IMR-90 (cell line): ENCODE measurements around the gene UTRN. TPM values are rescaled to one million over a fixed set of nuclear protein-coding genes. Genes with fewer than 3 reads are reported as not detected.

Source experiments
- ATAC-seq: fragments of 200-7000 bp; cut with Tn5 transposase; 2 replicates; pipeline ENCODE4 v1.9.1; 2020; ENCODE audit warnings: low read depth, mild to moderate bottlenecking, moderate library complexity
- BruUV-seq: library from RNA; stranded (reverse); fragments of 400-500 nt; replicated peaks from 2 replicates; lab custom pipeline; 2021; lab: Mats Ljungman, UMichigan
- CTCF ChIA-PET: fragments of 300-600 bp; formaldehyde crosslinking; extraction: SDS; loops from one replicate; lab custom pipeline; 2021; ENCODE audit warnings: antibody characterized with exemption; lab: Yijun Ruan, JAX
- POLR2A ChIA-PET: fragments of 300-600 bp; sonication (Branson Sonifier 250); formaldehyde crosslinking; loops from one replicate; lab custom pipeline; 2022; ENCODE audit warnings: antibody characterized with exemption; ENCODE audit not compliant: unreplicated experiment; lab: Charles Lee
- DNase-seq: peaks from one replicate; pipeline ENCODE4 v3.0.0; 2013
- H2AFZ ChIP-seq: replicated peaks from 2 replicates; pipeline ENCODE3; 2013; ENCODE audit warnings: low read length, mild to moderate bottlenecking; ENCODE audit not compliant: poor library complexity
- H2AK5ac ChIP-seq: 2 replicates; pipeline ENCODE4 v1.6.1; 2013; ENCODE audit warnings: low read depth, low read length, inconsistent platforms
- H2AK9ac ChIP-seq: replicated peaks from 2 replicates; pipeline ENCODE3; 2013; ENCODE audit warnings: mild to moderate bottlenecking, low read depth, low read length, moderate library complexity; ENCODE audit not compliant: poor library complexity
- H2BK120ac ChIP-seq: 2 replicates; pipeline ENCODE4 v1.6.1; 2013; ENCODE audit warnings: low read depth, low read length, inconsistent platforms
- H2BK15ac ChIP-seq: 3 replicates; pipeline ENCODE4 v1.6.1; 2013; ENCODE audit warnings: low read depth, low read length, inconsistent platforms
- H2BK20ac ChIP-seq: 2 replicates; pipeline ENCODE4 v1.6.1; 2013; ENCODE audit warnings: low read depth, mild to moderate bottlenecking, inconsistent platforms, low read length, moderate library complexity
- H2BK5ac ChIP-seq: 2 replicates; pipeline ENCODE4 v1.6.1; 2013; ENCODE audit warnings: mild to moderate bottlenecking, low read depth, low read length, inconsistent platforms; ENCODE audit not compliant: poor library complexity, severe bottlenecking
- H3K14ac ChIP-seq: replicated peaks from 2 replicates; pipeline ENCODE4 v1.6.1; 2013; ENCODE audit warnings: low read depth, low read length, inconsistent platforms
- H3K18ac ChIP-seq: 2 replicates; pipeline ENCODE4 v1.6.1; 2013; ENCODE audit warnings: low read depth, low read length, control low read depth
- H3K23ac ChIP-seq: 2 replicates; pipeline ENCODE4 v1.6.1; 2013; ENCODE audit warnings: low read depth, low read length, inconsistent platforms
- H3K27ac ChIP-seq: 2 replicates; pipeline ENCODE4 v1.5.1; 2013; ENCODE audit warnings: mild to moderate bottlenecking, control low read depth, low read length; ENCODE audit not compliant: insufficient read depth
- H3K27me3 ChIP-seq: 2 replicates; pipeline ENCODE4 v1.6.1; 2013; ENCODE audit warnings: low read length; ENCODE audit not compliant: control insufficient read depth, insufficient read depth
- H3K36me3 ChIP-seq: 2 replicates; pipeline ENCODE4 v1.6.1; 2013; ENCODE audit warnings: low read length, mixed read lengths; ENCODE audit not compliant: control insufficient read depth, insufficient read depth
- H3K4ac ChIP-seq: 2 replicates; pipeline ENCODE4 v1.6.1; 2013; ENCODE audit warnings: low read depth, low read length, inconsistent platforms
- H3K4me1 ChIP-seq: 2 replicates; pipeline ENCODE4 v1.6.1; 2013; ENCODE audit warnings: low read length, mixed read lengths; ENCODE audit not compliant: control insufficient read depth, insufficient read depth
- H3K4me2 ChIP-seq: 2 replicates; pipeline ENCODE4 v1.6.1; 2013; ENCODE audit warnings: low read depth, mild to moderate bottlenecking, control low read depth, low read length, moderate library complexity
- H3K4me3 ChIP-seq: 2 replicates; pipeline ENCODE4 v1.5.1; 2013; ENCODE audit warnings: low read depth, mild to moderate bottlenecking, control low read depth, low read length, moderate library complexity; ENCODE audit not compliant: insufficient read depth
- H3K56ac ChIP-seq: 2 replicates; pipeline ENCODE4 v1.6.1; 2013; ENCODE audit warnings: low read length, inconsistent platforms; ENCODE audit not compliant: insufficient read depth; ENCODE audit errors: extremely low read depth
- H3K79me1 ChIP-seq, 2 experiments: 2 replicates each; pipeline ENCODE4 v1.6.1; 2013; ENCODE audit warnings: low read length in 2 of 2, inconsistent platforms in 1 of 2, low read depth in 1 of 2
- H3K9ac ChIP-seq: 2 replicates; pipeline ENCODE4 v1.6.1; 2013; ENCODE audit warnings: low read depth, low read length, control low read depth
- H3K9me1 ChIP-seq: 2 replicates; pipeline ENCODE4 v1.6.1; 2013; ENCODE audit warnings: low read length, inconsistent platforms; ENCODE audit not compliant: insufficient read depth
- H3K9me3 ChIP-seq: 2 replicates; pipeline ENCODE4 v1.6.1; 2013; ENCODE audit warnings: low read length; ENCODE audit not compliant: control insufficient read depth, insufficient read depth
- H4K20me1 ChIP-seq: 2 replicates; pipeline ENCODE4 v1.6.1; 2013; ENCODE audit warnings: low read length, inconsistent platforms; ENCODE audit not compliant: insufficient read depth
- H4K5ac ChIP-seq: 2 replicates; pipeline ENCODE4 v1.6.1; 2013; ENCODE audit warnings: mild to moderate bottlenecking, low read depth, low read length, control low read depth
- H4K8ac ChIP-seq, 2 experiments: 2 replicates each; pipeline ENCODE4 v1.6.1; 2013; ENCODE audit warnings: low read depth in 2 of 2, low read length in 2 of 2, control low read depth in 1 of 2, inconsistent platforms in 1 of 2
- H4K91ac ChIP-seq: 2 replicates; pipeline ENCODE4 v1.6.1; 2013; ENCODE audit warnings: low read depth, low read length, inconsistent platforms; ENCODE audit not compliant: insufficient read depth
- CEBPB ChIP-seq: IDR thresholded peaks from 2 replicates; pipeline ENCODE4 v1.6.1; 2012; ENCODE audit warnings: low read depth, low read length, improper control_type of control experiment
- MAFK ChIP-seq: IDR thresholded peaks from 2 replicates; pipeline ENCODE4 v1.6.1; 2012; ENCODE audit warnings: low read depth, low read length, improper control_type of control experiment
- WGBS, 2 experiments: methylation state at CpG; one replicate each; pipeline versions ENCODE4 v1.1.5 to v1.1.7; 2013; ENCODE audit warnings: missing lambda C conversion rate in 2 of 2; ENCODE audit not compliant: insufficient read length in 1 of 2; ENCODE audit errors: extremely low coverage in 2 of 2; 5-methylcytosine and 5-hydroxymethylcytosine counted together
- dilution Hi-C: fragments of 300-500 bp; cut with HindIII; formaldehyde crosslinking; loops from one replicate; pipeline ENCODE4 v1.14.3; 2018; ENCODE audit warnings: low sequenced_read_pairs; ENCODE audit not compliant: unreplicated experiment
- in situ Hi-C: fragments of 300-500 bp; cut with MboI; formaldehyde crosslinking; loops from 3 replicates; pipeline ENCODE4 v1.14.3; 2019; ENCODE audit warnings: low sequenced_read_pairs, inconsistent platforms, mixed read lengths
- intact Hi-C: fragments of 100-400 bp; cut with micrococcal nuclease; formaldehyde crosslinking; loops from 2 replicates; pipeline ENCODE4 v1.10.0; 2022
- polyA plus RNA-seq, 3 experiments: library from polyadenylated mRNA; depleted of rRNA; stranded (reverse); fragments of >200 nt; gene quantifications; 2 replicates each; pipeline ENCODE4 v1.2.3, GENCODE V29; 2012; ENCODE audit warnings: low replicate concordance in 1 of 3
- total RNA-seq: library from RNA; depleted of rRNA; stranded (reverse); fragments of >200 nt; gene quantifications from 2 replicates; pipeline ENCODE4 v1.2.3, GENCODE V29; 2012

The UTRN gene
- total and polyA plus RNA-seq, 2 of the 4 experiments (the other 2 are of a cell fraction), result 17.3 to 83.5 TPM

- Histone ChIP-seq H2BK120ac (peak overlapping the region; percentile 43), H3K23ac (peak overlapping the region; percentile 48; the same call in 1 of the 2 replicates), H3K4me3 (no peak overlapping the region), H2BK20ac (peak overlapping the region; percentile 52), H4K91ac (peak overlapping the region; percentile 64), H4K5ac (peak overlapping the region; percentile 54; the same call in 1 of the 2 replicates), H3K79me1 (no peaks in the 10 kb centered on the region), H2BK15ac (peak overlapping the region; percentile 4; the same call in 2 of the 3 replicates), H3K4ac (peak overlapping the region; percentile 27), H2AFZ (peak overlapping the region; percentile 73), H3K56ac (no peak overlapping the region), H2AK9ac (no peak overlapping the region), H3K18ac (no peak overlapping the region), H2AK5ac (no peak overlapping the region), H2BK5ac (peak overlapping the region; percentile 6), H3K4me1 (peaks cover 11% of the 10 kb centered on the region), H3K9ac (peak overlapping the region; percentile 16; the same call in 1 of the 2 replicates), H3K27ac (peak overlapping the region; percentile 43), H3K27me3 (no peaks in the 10 kb centered on the region), H4K20me1 (no peaks in the 10 kb centered on the region), H3K9me3 (0 out of 2 replicates have a peak, but pooled peaks cover 2% of the 10 kb centered on the region), H3K9me1 (0 out of 2 replicates have a peak, but pooled peaks cover 8% of the 10 kb centered on the region), H3K14ac (peak overlapping the region; percentile 17), H3K4me2 (peak overlapping the region; percentile 36), H4K8ac (peak overlapping the region; percentile 32 to 62; a peak in 2 of 4 replicates), H3K36me3 (no peaks in the 10 kb centered on the region)
- TF ChIP-seq CEBPB, result peak; percentile 26; the same call in 1 of the 2 replicates
- no peak for TF ChIP-seq MAFK
- BruUV-seq, result no TSS peak
- 26% methylated on average over 4 of the region's 6 CpGs; no CpG with 5 or more reads in 1 of the 2 experiments for WGBS, 2 experiments
- ATAC-seq, result peak; percentile 3; the same call in 1 of the 2 replicates
- in situ Hi-C loops (no loop called here), intact Hi-C loops (no loop called here), dilution Hi-C loops (no loop called here)
- ChIA-PET POLR2A (interaction anchor here (0.6 kb wide), 1 partner anchor 34 kb away, joined by 6 read pairs; no protein-coding TSS in a partner anchor), CTCF (interaction anchor here (1.4 kb wide), 1 partner anchor 19 kb away, joined by 4 read pairs; the partner anchor contains the start of gene UTRN)
- DNase-seq, result peak; percentile 76
Measured at GRCh38 chr6:144266091-144266649, 19.0 kb upstream of the UTRN start.
